ENCODE measurements around the gene RPS6KA4. TPM values are rescaled to one million over a fixed set of nuclear protein-coding genes. Genes with fewer than 3 reads are reported as not detected.
A peak's percentile ranks its signal among the peaks of the same experiment; 100 is the strongest.

RPS6KA4 gene
- total and polyA plus RNA-seq, 7 donors: 14.4 to 48.4 (median 17.9) TPM

GRCh38 chr11:64372802-64373597 is 14.0 kb downstream of the RPS6KA4 start:
- Histone ChIP-seq H3K36me3 (peaks cover 5 to 35% (median 23%) of the 10 kb centered on the region in 4 donors), H3K27ac (peak overlapping the region in 1 of 4 donors; percentile 32), H3K27me3 (no peaks in the 10 kb centered on the region), H3K4me1 (peaks cover 0 to 11% (median 9%) of the 10 kb centered on the region in 4 donors), H3K4me3 (no peak overlapping the region), H3K9me3 (no peaks in the 10 kb centered on the region)
- TF ChIP-seq CTCF (IDR thresholded peaks at IDR 0.05): no peak
- TF ChIP-seq POLR2AphosphoS5 (IDR thresholded peaks at IDR 0.05): no peak
- no peak for TF ChIP-seq EP300 (IDR thresholded peaks at IDR 0.05)
- intact Hi-C loops (cut with DNase I): no loop called here
- WGBS, 2 donors: 40 to 73% methylated on average over 18 of the region's 18 CpGs
- no peak for DNase-seq

DNA sequence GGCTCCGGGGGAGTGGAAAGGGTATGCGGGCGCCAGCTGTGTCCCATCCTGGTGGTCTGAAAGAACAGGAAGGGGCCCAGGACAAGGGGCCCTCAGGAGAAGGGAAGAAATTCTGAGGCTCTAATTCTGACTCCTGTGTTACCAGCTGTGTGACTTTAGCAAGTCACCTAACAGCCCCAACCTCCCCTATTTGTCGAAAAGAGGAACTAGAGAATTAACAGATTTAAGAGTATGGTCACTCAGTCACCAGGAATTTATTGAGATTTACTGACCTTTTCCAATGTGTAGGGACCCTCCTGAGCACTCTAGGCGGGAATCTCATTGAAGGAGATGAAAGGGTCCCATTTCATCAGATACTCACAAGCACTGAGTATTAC is 14.6 kb downstream of the RPS6KA4 start:
- H3K36me3 ChIP-seq: peaks cover 0 to 29% (median 17%) of the 10 kb centered on the region in 4 donors
- H3K27me3 ChIP-seq: no peaks in the 10 kb centered on the region
- peaks cover 0 to 16% (median 15%) of the 10 kb centered on the region in 4 donors for H3K4me1 ChIP-seq
- 46 to 71% methylated on average over 5 of the region's 5 CpGs for WGBS, 2 donors
- DNase-seq: no peak
- intact Hi-C loops (cut with DNase I): no loop called here
- TF ChIP-seq EP300 (IDR thresholded peaks at IDR 0.05): no peak
- H3K9me3 ChIP-seq: no peaks in the 10 kb centered on the region
- H3K27ac ChIP-seq: no peak overlapping the region
- no peak overlapping the region for H3K4me3 ChIP-seq

DNA sequence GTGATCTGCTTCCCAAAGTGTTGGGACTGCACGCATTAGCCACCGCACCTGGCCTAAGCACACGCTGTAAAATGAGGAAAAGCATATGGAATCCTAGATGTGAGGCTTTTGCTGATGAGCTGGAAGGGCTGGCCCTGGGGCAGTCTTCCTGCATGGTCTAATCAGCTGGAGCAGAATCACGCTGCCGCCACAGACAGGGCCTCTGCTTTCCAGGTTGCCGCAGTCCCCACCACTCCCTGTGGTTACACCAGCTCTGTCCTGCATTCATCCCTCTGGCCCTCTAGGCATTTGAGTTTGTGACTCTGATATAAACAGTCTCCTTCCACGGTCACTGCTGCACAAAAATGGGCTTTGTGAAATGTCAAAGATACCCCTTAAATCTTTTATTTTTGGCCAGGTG is 17.1 kb downstream of the RPS6KA4 start:
- H3K4me3 ChIP-seq: no peak overlapping the region
- no peak for TF ChIP-seq POLR2AphosphoS5 (IDR thresholded peaks at IDR 0.05)
- no peak for TF ChIP-seq POLR2A (IDR thresholded peaks at IDR 0.05)
- TF ChIP-seq EP300 (IDR thresholded peaks at IDR 0.05): no peak
- TF ChIP-seq CTCF (IDR thresholded peaks at IDR 0.05): no peak
- intact Hi-C loops (cut with DNase I): no loop called here
- H3K27ac ChIP-seq: no peak overlapping the region
- 87 to 93% methylated on average over 7 of the region's 7 CpGs for WGBS, 2 donors
- no peaks in the 10 kb centered on the region for H3K9me3 ChIP-seq
- no peaks in the 10 kb centered on the region for H3K27me3 ChIP-seq
- peaks cover 0 to 19% (median 18%) of the 10 kb centered on the region in 4 donors for H3K4me1 ChIP-seq
- H3K36me3 ChIP-seq: peaks cover 0 to 7% (median 2%) of the 10 kb centered on the region in 4 donors
- no peak for DNase-seq

DNA sequence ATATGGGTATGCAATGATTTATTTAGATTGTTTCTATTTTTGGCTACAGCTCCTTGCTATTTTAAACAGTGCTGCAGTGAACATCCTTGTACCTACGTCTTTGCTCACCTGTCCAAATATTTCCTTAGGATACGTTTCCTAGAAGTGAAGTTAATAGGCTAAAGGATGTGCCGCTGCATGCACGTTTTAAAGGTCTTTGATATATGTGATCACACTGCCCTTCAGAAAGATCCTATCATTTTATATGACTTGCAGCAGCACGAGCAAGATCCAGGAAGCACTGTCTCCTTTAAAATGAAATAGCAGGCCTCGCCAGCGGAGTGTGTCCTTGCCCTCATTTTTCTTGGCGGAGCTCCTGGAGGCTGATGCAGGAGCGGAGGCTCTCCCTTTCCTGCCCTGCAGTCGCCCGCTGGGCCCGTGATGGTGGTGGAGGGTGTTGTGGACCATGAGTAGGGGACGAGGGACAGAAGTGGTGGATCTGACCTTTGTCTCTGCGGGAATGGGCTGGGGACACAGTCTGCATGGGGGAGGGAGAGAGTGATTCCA is 19.4 kb downstream of the RPS6KA4 start:
- Histone ChIP-seq H3K36me3 (no peaks in the 10 kb centered on the region), H3K27ac (no peak overlapping the region), H3K4me3 (no peak overlapping the region), H3K27me3 (no peaks in the 10 kb centered on the region), H3K4me1 (peaks cover 0 to 11% (median 8%) of the 10 kb centered on the region in 4 donors), H3K9me3 (no peaks in the 10 kb centered on the region)
- TF ChIP-seq EP300 (IDR thresholded peaks at IDR 0.05) (no peak), POLR2A (IDR thresholded peaks at IDR 0.05) (no peak), POLR2AphosphoS5 (IDR thresholded peaks at IDR 0.05) (no peak), CTCF (IDR thresholded peaks at IDR 0.05) (no peak)
- intact Hi-C loops (cut with DNase I): no loop called here
- DNase-seq: no peak
- 21 to 62% methylated on average over 14 of the region's 14 CpGs for WGBS, 2 donors

DNA sequence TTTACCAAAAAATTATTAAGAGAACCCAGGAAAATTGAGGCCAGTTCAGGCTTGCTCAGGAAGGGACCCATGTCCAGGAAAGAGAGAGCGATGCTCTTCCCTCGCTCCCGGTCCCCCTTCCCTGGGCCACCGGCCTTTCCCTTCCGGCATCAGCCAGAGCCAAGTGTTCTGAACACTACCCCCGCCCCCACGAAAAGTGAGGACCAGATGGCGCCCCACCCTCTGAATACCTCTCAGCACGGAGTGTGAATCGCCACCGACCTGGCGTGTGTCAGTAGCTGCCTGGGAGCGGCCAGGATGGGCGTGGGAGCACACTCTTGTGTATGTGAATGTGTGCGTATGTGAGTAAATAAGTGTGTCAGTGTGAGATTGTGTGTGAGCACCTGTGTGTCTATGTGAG is 20.2 kb downstream of the RPS6KA4 start:
- intact Hi-C loops (cut with DNase I): no loop called here
- DNase-seq: no peak
- Histone ChIP-seq H3K36me3 (no peaks in the 10 kb centered on the region), H3K27me3 (no peaks in the 10 kb centered on the region), H3K4me1 (peaks cover 0 to 11% (median 8%) of the 10 kb centered on the region in 4 donors), H3K27ac (no peak overlapping the region), H3K4me3 (no peak overlapping the region), H3K9me3 (no peaks in the 10 kb centered on the region)
- WGBS, 2 donors: 54 to 82% methylated on average over 15 of the region's 15 CpGs
- TF ChIP-seq CTCF (IDR thresholded peaks at IDR 0.05) (no peak), POLR2AphosphoS5 (IDR thresholded peaks at IDR 0.05) (no peak), EP300 (IDR thresholded peaks at IDR 0.05) (no peak), POLR2A (IDR thresholded peaks at IDR 0.05) (no peak)

All from sigmoid colon (tissue), 7 donors.